GM20000 (cell line): ENCODE results near the gene ZBTB42.
A peak's percentile ranks its signal among the peaks of the same experiment; 100 is the strongest.

ENCODE experiments used
- DNase-seq: peaks from one replicate; pipeline ENCODE4 v3.0.0; 2012; ENCODE audit warnings: low spot score
- CTCF ChIP-seq: IDR thresholded peaks from 2 replicates; pipeline ENCODE4 v1.5.1; 2012; ENCODE audit warnings: mild to moderate bottlenecking, control low read depth; ENCODE audit errors: extremely low read depth, missing control alignments

The ZBTB42 gene

GRCh38 chr14:104799244-104800014 lies 1.5 kb upstream of the ZBTB42 start:
- no peak for TF ChIP-seq CTCF
- DNase-seq = no peak

- DNase-seq = peak; percentile 98
- TF ChIP-seq CTCF = no peak
Measured at GRCh38 chr14:104800015-104800770, 708 bp upstream of the ZBTB42 start.

GRCh38 chr14:104801520-104802393 lies 856 bp downstream of the ZBTB42 start:
- DNase-seq = no peak
- TF ChIP-seq CTCF = no peak

- DNase-seq = no peak
- no peak for TF ChIP-seq CTCF
Measured at GRCh38 chr14:104802394-104803184, 1.7 kb downstream of the ZBTB42 start.

- no peak for DNase-seq
- TF ChIP-seq CTCF = no peak
Measured at GRCh38 chr14:104803280-104803911, 2.5 kb downstream of the ZBTB42 start.

GRCh38 chr14:104803912-104804410 lies 3.1 kb downstream of the ZBTB42 start:
- DNase-seq = no peak
- no peak for TF ChIP-seq CTCF
